Peyer's patch (tissue), 4 donors: ENCODE measurements around the gene SOX13.

Experiments
- POLR2A ChIP-seq, 2 donors: fragments of 450-650 bp; IDR thresholded peaks; one replicate each; pipeline ENCODE4 v1.5.1; 2017; ENCODE audit warnings: antibody characterized with exemption in 2 of 2, mild to moderate bottlenecking in 2 of 2, moderate library complexity in 2 of 2
- TF ChIP-seq, protein P1 (sequence below), 6 experiments: fragments of 450-650 bp in 4 of 6; fragments of 200-600 bp in 2 of 6; sonication (generic) in 1 of 6; IDR thresholded peaks; one replicate each; pipeline ENCODE4 v1.5.1; 2017 to 2019; ENCODE audit warnings: antibody characterized with exemption in 6 of 6, mild to moderate bottlenecking in 3 of 6, moderate library complexity in 1 of 6

DNA sequence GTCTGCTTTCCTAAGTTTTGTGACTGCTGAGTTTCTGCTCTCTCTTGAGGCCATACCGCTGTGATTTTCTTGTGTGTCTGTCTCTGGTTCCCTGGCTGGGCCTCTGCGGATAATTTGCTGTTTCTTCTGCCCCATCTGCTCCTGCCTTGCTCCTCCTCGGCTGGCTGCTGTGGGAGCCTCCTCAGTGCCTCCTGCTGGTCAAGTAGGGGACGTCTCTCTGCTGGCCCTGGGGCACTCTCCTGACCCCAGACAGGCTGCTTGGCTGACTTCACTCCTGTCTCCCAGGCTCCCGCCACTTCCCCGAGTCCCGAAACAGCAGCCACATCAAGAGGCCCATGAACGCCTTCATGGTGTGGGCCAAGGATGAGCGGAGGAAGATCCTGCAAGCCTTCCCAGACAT lies 50.5 kb downstream of the SOX13 start:
- TF ChIP-seq, protein P1, sequence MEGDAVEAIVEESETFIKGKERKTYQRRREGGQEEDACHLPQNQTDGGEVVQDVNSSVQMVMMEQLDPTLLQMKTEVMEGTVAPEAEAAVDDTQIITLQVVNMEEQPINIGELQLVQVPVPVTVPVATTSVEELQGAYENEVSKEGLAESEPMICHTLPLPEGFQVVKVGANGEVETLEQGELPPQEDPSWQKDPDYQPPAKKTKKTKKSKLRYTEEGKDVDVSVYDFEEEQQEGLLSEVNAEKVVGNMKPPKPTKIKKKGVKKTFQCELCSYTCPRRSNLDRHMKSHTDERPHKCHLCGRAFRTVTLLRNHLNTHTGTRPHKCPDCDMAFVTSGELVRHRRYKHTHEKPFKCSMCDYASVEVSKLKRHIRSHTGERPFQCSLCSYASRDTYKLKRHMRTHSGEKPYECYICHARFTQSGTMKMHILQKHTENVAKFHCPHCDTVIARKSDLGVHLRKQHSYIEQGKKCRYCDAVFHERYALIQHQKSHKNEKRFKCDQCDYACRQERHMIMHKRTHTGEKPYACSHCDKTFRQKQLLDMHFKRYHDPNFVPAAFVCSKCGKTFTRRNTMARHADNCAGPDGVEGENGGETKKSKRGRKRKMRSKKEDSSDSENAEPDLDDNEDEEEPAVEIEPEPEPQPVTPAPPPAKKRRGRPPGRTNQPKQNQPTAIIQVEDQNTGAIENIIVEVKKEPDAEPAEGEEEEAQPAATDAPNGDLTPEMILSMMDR (IDR thresholded peaks at IDR 0.05): peak in 3 of 6 experiments; percentile 44 to 49 (median 46)
- no peak for TF ChIP-seq POLR2A (IDR thresholded peaks at IDR 0.05)
